Astrocyte (in vitro differentiated cells and primary cell): Measurements from ENCODE around the gene GSE1.

Experiments
- CTCF ChIP-seq: IDR thresholded peaks from 2 replicates; pipeline ENCODE4 v1.5.1; 2011; ENCODE audit warnings: low read depth, mild to moderate bottlenecking, inconsistent platforms, low read length, moderate library complexity; ENCODE audit not compliant: insufficient read depth
- EZH2 ChIP-seq: IDR thresholded peaks from 2 replicates; pipeline ENCODE4 v1.6.1; 2012; ENCODE audit warnings: mild to moderate bottlenecking, low read length, inconsistent platforms; ENCODE audit not compliant: insufficient read depth

DNA sequence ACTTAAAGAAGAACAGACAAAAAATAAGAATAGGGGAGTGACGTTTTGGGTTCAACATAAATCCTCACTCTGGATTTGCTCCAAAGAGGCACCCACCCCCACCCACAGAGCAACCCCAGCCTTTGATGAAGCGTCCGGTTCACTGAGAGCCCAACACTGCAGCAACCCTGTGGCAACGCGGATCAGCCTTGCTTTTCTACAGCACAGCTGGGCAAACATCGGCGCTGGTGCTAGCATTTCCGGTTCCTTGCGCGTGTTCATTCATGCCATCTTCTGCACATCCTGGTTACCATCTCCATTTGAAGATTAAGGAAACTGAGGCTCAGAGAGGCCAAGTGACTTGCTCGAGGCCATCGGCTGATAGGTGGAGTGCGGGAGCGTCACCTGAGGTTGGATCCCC lies 84.3 kb downstream of the GSE1 start:
- TF ChIP-seq CTCF (no peak), EZH2 (no peak)
